GM12878 (cell line): ENCODE results near the gene SLCO2A1. TPM values are rescaled to one million over a fixed set of nuclear protein-coding genes. Genes with fewer than 3 reads are reported as not detected.

Source experiments
- ATAC-seq: fragments of 200-7000 bp; cut with Tn5 transposase; 3 replicates; pipeline ENCODE4 v1.9.1; 2020; ENCODE audit warnings: mild to moderate bottlenecking, moderate library complexity
- BruUV-seq: library from RNA; stranded (reverse); fragments of 400-500 nt; replicated peaks from 2 replicates; lab custom pipeline; 2021; lab: Mats Ljungman, UMichigan
- CTCF ChIA-PET: fragments of 300-600 bp; sonication (Branson Sonifier 250); formaldehyde crosslinking; extraction: SDS; loops from one replicate; lab custom pipeline; 2021; ENCODE audit warnings: inconsistent platforms; lab: Yijun Ruan, JAX
- POLR2A ChIA-PET: fragments of 350-600 bp; formaldehyde crosslinking; extraction: SDS; loops from one replicate; lab custom pipeline; 2021; ENCODE audit warnings: inconsistent platforms; lab: Charles Lee
- RAD21 ChIA-PET: fragments of 300-600 bp; sonication (Branson Sonifier 250); formaldehyde crosslinking; loops from one replicate; lab custom pipeline; 2023; ENCODE audit warnings: antibody characterized with exemption; ENCODE audit not compliant: unreplicated experiment; lab: Charles Lee
- SMC1A ChIA-PET: fragments of 300-600 bp; sonication (Branson Sonifier 250); formaldehyde crosslinking; loops from one replicate; lab custom pipeline; 2023; ENCODE audit not compliant: unreplicated experiment, uncharacterized antibody; lab: Charles Lee
- DNase-seq: peaks from one replicate; pipeline ENCODE4 v3.0.0-alpha.2; 2011; ENCODE audit warnings: low read depth, low spot score
- FAIRE-seq: peaks from 3 replicates; lab custom pipeline; 2011; peaks lifted over from hg19 to GRCh38; lab: Jason Lieb, UNC
- H2AFZ ChIP-seq: 2 replicates; pipeline ENCODE4 v1.6.0; 2011; ENCODE audit warnings: low read depth, low read length, control low read depth; ENCODE audit not compliant: control insufficient read depth
- H3K27ac ChIP-seq: 2 replicates; pipeline ENCODE4 v1.5.1; 2011; ENCODE audit warnings: control low read depth; ENCODE audit not compliant: control insufficient read depth, insufficient read depth
- H3K27me3 ChIP-seq, 2 experiments: replicated peaks in 1 of 2; 2 replicates each; pipeline versions ENCODE4 v1.6.0 to v1.6.1; 2011; ENCODE audit warnings: low read length in 1 of 2; ENCODE audit not compliant: control insufficient read depth in 2 of 2, insufficient read depth in 2 of 2
- H3K36me3 ChIP-seq, 2 experiments: 2 replicates each; pipeline ENCODE4 v1.5.1; 2011; ENCODE audit warnings: low read length in 1 of 2; ENCODE audit not compliant: control insufficient read depth in 2 of 2, insufficient read depth in 2 of 2
- H3K4me1 ChIP-seq: 2 replicates; pipeline ENCODE4 v1.6.1; 2011; ENCODE audit warnings: mild to moderate bottlenecking, low read length, moderate library complexity, mixed read lengths; ENCODE audit not compliant: control insufficient read depth, insufficient read depth
- H3K4me2 ChIP-seq: 2 replicates; pipeline ENCODE4 v1.6.0; 2011; ENCODE audit warnings: control low read depth; ENCODE audit not compliant: control insufficient read depth, insufficient read depth
- H3K4me3 ChIP-seq: fragments of 200-600 bp; sonication (generic); 2 replicates; pipeline ENCODE4 v1.5.1; 2016
- H3K79me2 ChIP-seq: 2 replicates; pipeline ENCODE4 v1.6.0; 2011; ENCODE audit warnings: low read length; ENCODE audit not compliant: control insufficient read depth, insufficient read depth
- H3K9ac ChIP-seq: 2 replicates; pipeline ENCODE4 v1.8.0; 2011; ENCODE audit warnings: low read length, control low read depth, mixed read lengths; ENCODE audit not compliant: control insufficient read depth, insufficient read depth
- H3K9me3 ChIP-seq: replicated peaks from 3 replicates; pipeline ENCODE4 v1.5.1; 2011; ENCODE audit warnings: mild to moderate bottlenecking, low read length; ENCODE audit not compliant: control insufficient read depth, insufficient read depth
- H4K20me1 ChIP-seq: 2 replicates; pipeline ENCODE4 v1.6.0; 2011; ENCODE audit not compliant: control insufficient read depth, insufficient read depth
- BCL11A ChIP-seq: IDR thresholded peaks from 2 replicates; pipeline ENCODE4 v1.6.1; 2011; ENCODE audit warnings: low read depth, low read length
- BHLHE40 ChIP-seq, 2 experiments: fragments of 450-650 bp in 1 of 2; IDR thresholded peaks; 2 replicates each; pipeline ENCODE4 v1.6.1; 2011 to 2017; ENCODE audit warnings: low read depth in 2 of 2, borderline replicate concordance in 1 of 2, improper control_type of control experiment in 1 of 2, low read length in 1 of 2, mild to moderate bottlenecking in 1 of 2
- BRCA1 ChIP-seq: IDR thresholded peaks from 2 replicates; pipeline ENCODE4 v1.6.1; 2011; ENCODE audit warnings: low read depth, low read length, improper control_type of control experiment
- ESRRA ChIP-seq: IDR thresholded peaks from 2 replicates; pipeline ENCODE4 v1.6.1; 2012; ENCODE audit warnings: mild to moderate bottlenecking, low read length, improper control_type of control experiment
- HCFC1 ChIP-seq: fragments of 150-350 bp; IDR thresholded peaks from 2 replicates; pipeline ENCODE4 v1.6.1; 2014; ENCODE audit warnings: low read length
- LARP7 ChIP-seq: fragments of 450-650 bp; IDR thresholded peaks from 2 replicates; pipeline ENCODE4 v1.6.1; 2017; ENCODE audit warnings: mild to moderate bottlenecking
- MEF2B ChIP-seq: fragments of 450-650 bp; IDR thresholded peaks from 2 replicates; pipeline ENCODE4 v1.6.1; 2018; ENCODE audit warnings: mild to moderate bottlenecking, moderate library complexity; ENCODE audit not compliant: partially characterized antibody, poor library complexity, severe bottlenecking
- MXI1 ChIP-seq: fragments of 150-350 bp; IDR thresholded peaks from 2 replicates; pipeline ENCODE4 v1.6.1; 2011; ENCODE audit warnings: low read depth, mild to moderate bottlenecking, inconsistent platforms, low read length, improper control_type of control experiment
- PKNOX1 ChIP-seq: fragments of 450-650 bp; IDR thresholded peaks from 2 replicates; pipeline ENCODE4 v1.6.1; 2016; ENCODE audit warnings: mild to moderate bottlenecking
- RB1 ChIP-seq: fragments of 450-650 bp; formaldehyde crosslinking; IDR thresholded peaks from 2 replicates; pipeline ENCODE4 v1.6.1; 2017; ENCODE audit warnings: mild to moderate bottlenecking, borderline replicate concordance
- SUZ12 ChIP-seq: fragments of 200-600 bp; sonication (generic); IDR thresholded peaks from one replicate; pipeline ENCODE4 v1.6.1; 2018; ENCODE audit warnings: antibody characterized with exemption, mild to moderate bottlenecking; ENCODE audit not compliant: unreplicated experiment
- USF1 ChIP-seq: IDR thresholded peaks from 2 replicates; pipeline ENCODE4 v1.6.1; 2011; ENCODE audit warnings: borderline replicate concordance, low read depth, mild to moderate bottlenecking, moderate library complexity, mixed read lengths, low read length; ENCODE audit not compliant: insufficient read depth; ENCODE audit errors: extremely low read length
- USF2 ChIP-seq: IDR thresholded peaks from 2 replicates; pipeline ENCODE4 v1.6.1; 2011; ENCODE audit warnings: low read depth, low read length, improper control_type of control experiment, borderline replicate concordance
- ZBED1 ChIP-seq: IDR thresholded peaks from 2 replicates; pipeline ENCODE4 v1.6.1; 2016; ENCODE audit warnings: borderline replicate concordance
- ZNF384 ChIP-seq: IDR thresholded peaks from 2 replicates; pipeline ENCODE4 v1.6.1; 2012; ENCODE audit warnings: low read depth, mild to moderate bottlenecking, low read length, improper control_type of control experiment, borderline replicate concordance
- WGBS: methylation state at CpG from one replicate; pipeline ENCODE4 v1.1.6; 2016; ENCODE audit warnings: low lambda C conversion rate; ENCODE audit not compliant: insufficient replicate concordance, insufficient coverage; ENCODE audit errors: missing lambda C conversion rate; 5-methylcytosine and 5-hydroxymethylcytosine counted together
- in situ Hi-C: fragments of 300-500 bp; cut with MboI; formaldehyde crosslinking; loops from 9 replicates; pipeline ENCODE4 v1.14.3; 2018; ENCODE audit warnings: mixed read lengths
- intact Hi-C: fragments of 100-400 bp; cut with micrococcal nuclease; formaldehyde crosslinking; loops from one replicate; pipeline ENCODE4 v1.14.2; 2022; ENCODE audit not compliant: unreplicated experiment
- polyA plus RNA-seq, 11 experiments: library from polyadenylated mRNA; depleted of rRNA in 4 of 11; unstranded in 6 of 11; stranded (reverse) in 5 of 11; fragments of >200 nt; fragmentation: Nextera tagmentation in 4 of 11; fragmentation: Illumina TruSeq in 1 of 11; extraction: Ambion mirVana in 4 of 11; extraction: Trizol in 1 of 11; gene quantifications; 1 replicate in 1 of 11; 2 replicates in 10 of 11; pipeline versions ENCODE4 v1.2.1 to v1.2.3, GENCODE V29; 2011 to 2016; ENCODE audit warnings: inconsistent platforms in 2 of 11, missing spikeins in 2 of 11, low read depth in 1 of 11
- total RNA-seq, 4 experiments: library from RNA; depleted of rRNA in 3 of 4; stranded (reverse); fragments of >200 nt in 3 of 4; fragmentation: Illumina TruSeq in 1 of 4; extraction: Trizol in 1 of 4; gene quantifications; 2 replicates each; pipeline versions ENCODE4 v1.2.1 to v1.2.3, GENCODE V29; 2013 to 2021

The SLCO2A1 gene
- total and polyA plus RNA-seq, 10 of the 15 experiments (the other 5 are each of a cell fraction or from before 2014, with no cell fraction given): 0.05 TPM; not detected in 9

DNA sequence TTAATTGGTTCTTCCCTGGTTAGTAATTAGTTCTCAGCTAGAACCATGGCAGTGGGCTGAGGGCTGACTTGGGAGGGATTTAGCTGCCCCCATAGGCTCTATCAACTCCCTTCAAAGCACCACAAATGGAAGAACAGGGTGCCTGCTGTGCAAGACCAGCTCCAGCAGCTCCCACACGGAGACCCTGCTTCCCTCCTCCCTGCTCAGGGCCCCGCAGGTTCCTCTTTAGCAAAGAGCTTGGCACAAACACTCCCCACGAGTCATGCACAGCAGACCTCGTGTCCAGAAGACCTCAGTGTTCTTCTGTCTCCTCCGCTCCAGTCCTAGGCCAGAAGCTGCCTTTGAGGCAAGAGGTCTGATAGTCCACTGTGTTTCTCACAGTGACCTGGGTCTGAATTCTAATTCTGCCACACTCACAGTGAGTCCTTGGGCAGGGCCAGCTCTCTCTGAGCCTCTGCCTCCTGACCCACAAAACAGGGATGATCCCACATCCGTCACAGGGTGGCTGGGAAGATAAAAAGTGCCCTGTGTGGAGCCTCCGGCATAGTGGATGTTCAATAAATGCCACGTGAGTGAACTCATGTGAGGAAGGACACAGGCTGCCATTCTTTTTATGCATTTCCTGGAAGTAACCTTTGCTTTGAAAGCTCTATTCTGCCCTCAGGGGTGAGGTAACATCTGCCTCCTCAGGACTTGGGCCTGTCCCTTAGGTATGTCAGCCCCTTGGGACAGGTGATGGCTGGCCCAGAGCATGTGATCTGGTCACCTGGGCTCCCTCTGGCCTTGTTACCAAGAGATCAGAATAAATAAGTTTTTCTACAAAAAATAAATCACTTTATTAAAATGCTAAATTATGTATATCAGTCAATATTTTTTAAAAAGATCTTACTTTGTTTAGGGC lies 141.7 kb downstream of the SLCO2A1 start:
- ChIA-PET RAD21 (interaction anchor here (0.6 kb wide), 1 partner anchor 226 kb away, joined by 3 read pairs; no protein-coding TSS in a partner anchor), CTCF (no interaction called here), POLR2A (no interaction called here), SMC1A (no interaction called here)
- H3K4me2 ChIP-seq: no peak overlapping the region
- no peaks in the 10 kb centered on the region; the same call in 1 of the 2 replicates for H4K20me1 ChIP-seq
- in situ Hi-C loops: no loop called here
- no peak overlapping the region for H3K4me3 ChIP-seq
- H3K9me3 ChIP-seq: no peaks in the 10 kb centered on the region
- ATAC-seq (no peak), FAIRE-seq (no peak), DNase-seq (no peak)
- WGBS: 23% methylated on average over 8 of the region's 8 CpGs
- no peaks in the 10 kb centered on the region for H3K36me3 ChIP-seq
- TF ChIP-seq ESRRA (no peak), MEF2B (no peak), SUZ12 (no peak), RB1 (no peak), USF2 (no peak), MXI1 (no peak), BHLHE40 (IDR thresholded peaks at IDR 0.05; ENCODE audit: borderline replicate concordance in 1 of 2, low read depth in 2 of 2, low read length in 1 of 2) (no peak), LARP7 (no peak), PKNOX1 (no peak), HCFC1 (no peak), USF1 (no peak), BCL11A (no peak), ZNF384 (no peak), ZBED1 (no peak), BRCA1 (no peak)
- H3K79me2 ChIP-seq: no peaks in the 10 kb centered on the region
- intact Hi-C loops: no loop called here
- no peaks in the 10 kb centered on the region for H3K4me1 ChIP-seq
- peaks cover 0 to 3% of the 10 kb centered on the region in 2 experiments; a peak in 3 of 4 replicates for H3K27me3 ChIP-seq
- no peak overlapping the region for H3K27ac ChIP-seq
- no peak overlapping the region for H2AFZ ChIP-seq
- no TSS peak for BruUV-seq
- H3K9ac ChIP-seq: no peak overlapping the region
